ENCODE results near the gene UCK2.

The UCK2 gene

GRCh38 chr1:165900576-165901380, 73.4 kb downstream of the UCK2 start:
- no peak for DNase-seq (ENCODE audit: low read depth in 2 of 2)

- no peak for DNase-seq (ENCODE audit: low read depth in 2 of 2)
These were observed 75.2 kb downstream of the UCK2 start for GRCh38 chr1:165902565-165902964.

GRCh38 chr1:165903672-165904071, 76.3 kb downstream of the UCK2 start:
- no peak for DNase-seq (ENCODE audit: low read depth in 2 of 2)

GRCh38 chr1:165904948-165905347, 77.5 kb downstream of the UCK2 start:
- no peak for DNase-seq (ENCODE audit: low read depth in 2 of 2)

- DNase-seq (ENCODE audit: low read depth in 2 of 2): no peak
These were observed 78.4 kb downstream of the UCK2 start for GRCh38 chr1:165905853-165906252.

GRCh38 chr1:165907256-165907857, 79.9 kb downstream of the UCK2 start:
- DNase-seq (ENCODE audit: low read depth in 2 of 2): no peak

- no peak for DNase-seq (ENCODE audit: low read depth in 2 of 2)
These were observed 83.5 kb downstream of the UCK2 start for GRCh38 chr1:165910764-165911421.

GRCh38 chr1:165911609-165912281, 84.3 kb downstream of the UCK2 start:
- no peak for DNase-seq (ENCODE audit: low read depth in 2 of 2)

GRCh38 chr1:165912638-165913037, 85.2 kb downstream of the UCK2 start:
- no peak for DNase-seq (ENCODE audit: low read depth in 2 of 2)

- peak; percentile 19 to 38 for DNase-seq (ENCODE audit: low read depth in 2 of 2)
These were observed 86.9 kb downstream of the UCK2 start for GRCh38 chr1:165914136-165914798.

- no peak for DNase-seq (ENCODE audit: low read depth in 2 of 2)
These were observed 88.1 kb downstream of the UCK2 start for GRCh38 chr1:165915480-165915879.

- DNase-seq (ENCODE audit: low read depth in 2 of 2): no peak
These were observed 88.5 kb downstream of the UCK2 start for GRCh38 chr1:165915932-165916348.

- DNase-seq (ENCODE audit: low read depth in 2 of 2): no peak
These were observed 89.8 kb downstream of the UCK2 start for GRCh38 chr1:165917166-165917565.

- no peak for DNase-seq (ENCODE audit: low read depth in 2 of 2)
These were observed 96.7 kb downstream of the UCK2 start for GRCh38 chr1:165924117-165924516.

GRCh38 chr1:165925498-165926079, 98.2 kb downstream of the UCK2 start:
- DNase-seq (ENCODE audit: low read depth in 2 of 2): no peak

GRCh38 chr1:165927169-165927568, 99.8 kb downstream of the UCK2 start:
- no peak for DNase-seq (ENCODE audit: low read depth in 2 of 2)

GRCh38 chr1:165928075-165928731, 100.8 kb downstream of the UCK2 start:
- DNase-seq (ENCODE audit: low read depth in 2 of 2): peak in 1 of 2 donors; percentile 2

- no peak for DNase-seq (ENCODE audit: low read depth in 2 of 2)
These were observed 103.5 kb downstream of the UCK2 start for GRCh38 chr1:165930961-165931360.

GRCh38 chr1:165933446-165934170, 106.2 kb downstream of the UCK2 start:
- no peak for DNase-seq (ENCODE audit: low read depth in 2 of 2)

GRCh38 chr1:165936542-165936941, 109.1 kb downstream of the UCK2 start:
- DNase-seq (ENCODE audit: low read depth in 2 of 2): no peak
